T-helper 2 cell treated with Interferon-gamma antibody and Interleukin-4, amounts not matched to agents 100 ng/mL and 5 ng/mL, for 36 hours (primary cell): ENCODE results near the gene HOOK1. TPM values are rescaled to one million over a fixed set of nuclear protein-coding genes. Genes with fewer than 3 reads are reported as not detected.

ENCODE experiments used
- intact Hi-C: fragments of 100-400 bp; cut with micrococcal nuclease; formaldehyde crosslinking; loops from one replicate; pipeline ENCODE4 v1.15.1; 2023
- total RNA-seq: library from RNA; stranded (reverse); gene quantifications from 2 replicates; pipeline ENCODE4 v1.2.3, GENCODE V29; 2022

Gene HOOK1
- 1.9 and 2.2 TPM in 2 replicates for total RNA-seq

GRCh38 chr1:59814901-59815825, at the start of gene HOOK1:
HOOK1 (plus strand) TSS chr1:59814949; CDS start chr1:59815118, 169 bp downstream.
- intact Hi-C loops = loop anchor here (1.0 to 10.0 kb wide), 3 partner anchors 1031 to 1270 kb away; partner anchors contain the start of genes JUN, NFIA and OMA1

- intact Hi-C loops = no loop called here
Observed at GRCh38 chr1:59765011-59765730, 49.6 kb upstream of the HOOK1 start.

- intact Hi-C loops = no loop called here
Observed at GRCh38 chr1:59766227-59766855, 48.4 kb upstream of the HOOK1 start.

GRCh38 chr1:59767119-59767518, 47.6 kb upstream of the HOOK1 start:
- intact Hi-C loops = no loop called here

GRCh38 chr1:59768792-59769735, 45.7 kb upstream of the HOOK1 start:
- intact Hi-C loops = no loop called here

- intact Hi-C loops = no loop called here
Observed at GRCh38 chr1:59769736-59770095, 45.0 kb upstream of the HOOK1 start.

- intact Hi-C loops = no loop called here
Observed at GRCh38 chr1:59771361-59771760, 43.4 kb upstream of the HOOK1 start.

- intact Hi-C loops = no loop called here
Observed at GRCh38 chr1:59775480-59775879, 39.3 kb upstream of the HOOK1 start.

- intact Hi-C loops = no loop called here
Observed at GRCh38 chr1:59776960-59777852, 37.5 kb upstream of the HOOK1 start.

GRCh38 chr1:59779949-59780348, 34.8 kb upstream of the HOOK1 start:
- intact Hi-C loops = no loop called here

GRCh38 chr1:59788825-59789224, 25.9 kb upstream of the HOOK1 start:
- intact Hi-C loops = no loop called here

- intact Hi-C loops = no loop called here
Observed at GRCh38 chr1:59798600-59798999, 16.1 kb upstream of the HOOK1 start.

- intact Hi-C loops = no loop called here
Observed at GRCh38 chr1:59803458-59804038, 11.2 kb upstream of the HOOK1 start.

GRCh38 chr1:59804301-59804700, 10.4 kb upstream of the HOOK1 start:
- intact Hi-C loops = no loop called here

- intact Hi-C loops = no loop called here
Observed at GRCh38 chr1:59805554-59805953, 9.2 kb upstream of the HOOK1 start.

- intact Hi-C loops = loop anchor here (1.0 to 10.0 kb wide), 3 partner anchors 1030 to 1270 kb away; partner anchors contain the start of genes JUN, NFIA and OMA1
Observed at GRCh38 chr1:59814180-59814900, 409 bp upstream of the HOOK1 start.

- intact Hi-C loops = loop anchor here (10.0 kb wide), 2 partner anchors 1269 to 1271 kb away; partner anchors contain the start of genes NFIA and OMA1
Observed at GRCh38 chr1:59815892-59816291, 1.1 kb downstream of the HOOK1 start.

GRCh38 chr1:59816318-59816878, 1.6 kb downstream of the HOOK1 start:
- intact Hi-C loops = loop anchor here (10.0 kb wide), 2 partner anchors 1268 to 1272 kb away; partner anchors contain the start of genes NFIA and OMA1
